ENCODE results near the gene TOMM70.

- TF ChIP-seq POLR2AphosphoS5 (IDR thresholded peaks at IDR 0.05; ENCODE audit: low read depth, low read length), result no peak
- TF ChIP-seq POLR2A (IDR thresholded peaks at IDR 0.05; ENCODE audit: low read depth, low read length), result no peak
- TF ChIP-seq TAF1 (IDR thresholded peaks at IDR 0.05; ENCODE audit: borderline replicate concordance, low read depth, low read length), result no peak
Measured at GRCh38 chr3:100440895-100441294, 40.0 kb upstream of the TOMM70 start.

Measured in GM12892 (cell line).